ENCODE data around the gene TMEM179B.
A peak's percentile ranks its signal among the peaks of the same experiment; 100 is the strongest.
"Not testable (repeated sequence)": the region's sequence is repeated elsewhere in the genome, so short reads cannot be mapped to it uniquely, and the experiment has no call there.

Gene TMEM179B

GRCh38 chr11:62787005-62787759, at the start of gene TMEM179B:
Gene TMEM179B, plus strand, starts transcription at chr11:62787402. Its CDS starts 30 bp downstream, at chr11:62787432.
- peak; percentile 98 for DNase-seq

GRCh38 chr11:62747475-62748160, 39.6 kb upstream of the TMEM179B start:
- no peak for DNase-seq

- not testable (repeated sequence) for DNase-seq
Observed at GRCh38 chr11:62749931-62750330, 37.3 kb upstream of the TMEM179B start.

- no peak for DNase-seq
Observed at GRCh38 chr11:62752177-62752785, 34.9 kb upstream of the TMEM179B start.

- no peak for DNase-seq
Observed at GRCh38 chr11:62752994-62753735, 34.0 kb upstream of the TMEM179B start.

GRCh38 chr11:62753736-62754603, 33.2 kb upstream of the TMEM179B start, which contains the start of gene ZBTB3:
Gene ZBTB3, minus strand, starts transcription at chr11:62754160. Its CDS starts 496 bp downstream, at chr11:62753664.
- DNase-seq, result peak; percentile 99

- no peak for DNase-seq
Observed at GRCh38 chr11:62755086-62755615, 32.1 kb upstream of the TMEM179B start.

- no peak for DNase-seq
Observed at GRCh38 chr11:62757846-62758788, 29.1 kb upstream of the TMEM179B start.

GRCh38 chr11:62760867-62761227, 26.4 kb upstream of the TMEM179B start:
- DNase-seq, result not testable (repeated sequence)

- DNase-seq, result no peak
Observed at GRCh38 chr11:62770778-62771143, 16.4 kb upstream of the TMEM179B start.

GRCh38 chr11:62771144-62772021, 15.8 kb upstream of the TMEM179B start, which contains the start of gene TAF6L:
Gene TAF6L, plus strand, starts transcription at chr11:62771396. Its CDS starts 4,388 bp downstream, at chr11:62775784.
- peak; percentile 93 for DNase-seq

- DNase-seq, result no peak
Observed at GRCh38 chr11:62774407-62774806, 12.8 kb upstream of the TMEM179B start.

- DNase-seq, result no peak
Observed at GRCh38 chr11:62775646-62776045, 11.6 kb upstream of the TMEM179B start.

- no peak for DNase-seq
Observed at GRCh38 chr11:62777389-62777788, 9.8 kb upstream of the TMEM179B start.

GRCh38 chr11:62778441-62778840, 8.8 kb upstream of the TMEM179B start:
- no peak for DNase-seq

- no peak for DNase-seq
Observed at GRCh38 chr11:62782753-62783152, 4.4 kb upstream of the TMEM179B start.

GRCh38 chr11:62786318-62787004, 741 bp upstream of the TMEM179B start:
- DNase-seq, result peak; percentile 90

- DNase-seq, result no peak
Observed at GRCh38 chr11:62788991-62789390, 1.8 kb downstream of the TMEM179B start.

- DNase-seq, result no peak
Observed at GRCh38 chr11:62789576-62789975, 2.4 kb downstream of the TMEM179B start.

Data from CD4-positive, alpha-beta T cell treated with Interleukin-10 for 1 hour (primary cell).